K562 (cell line): ENCODE measurements around the gene HOOK1. TPM values are rescaled to one million over a fixed set of nuclear protein-coding genes. Genes with fewer than 3 reads are reported as not detected.

ENCODE experiments used
- ATAC-seq: fragments of 200-7000 bp; cut with Tn5 transposase; 3 replicates; pipeline ENCODE4 v1.9.1; 2020; ENCODE audit warnings: moderate library complexity
- BruUV-seq: library from RNA; stranded (reverse); fragments of 400-500 nt; replicated peaks from 2 replicates; lab custom pipeline; 2021; lab: Mats Ljungman, UMichigan
- CTCF ChIA-PET: fragments of 300-600 bp; formaldehyde crosslinking; extraction: SDS; loops from one replicate; lab custom pipeline; 2021; ENCODE audit warnings: low intra/inter-chr PET ratio; lab: Yijun Ruan, JAX
- POLR2A ChIA-PET: fragments of 300-600, 350-650 bp; sonication (Branson Sonifier 250); formaldehyde crosslinking; extraction: SDS; loops from one replicate; lab custom pipeline; 2021; ENCODE audit warnings: antibody characterized with exemption, inconsistent platforms; lab: Yijun Ruan, JAX
- DNase-seq, 4 experiments: peaks; one replicate each; pipeline versions ENCODE4 v3.0.0 to v3.0.0-alpha.2; 2011 to 2018; ENCODE audit warnings: low spot score in 3 of 4, mixed read lengths in 3 of 4; ENCODE audit errors: extremely low read depth in 1 of 4
- FAIRE-seq: peaks from 2 replicates; lab custom pipeline; 2011; peaks lifted over from hg19 to GRCh38; lab: Jason Lieb, UNC
- H2AFZ ChIP-seq: 2 replicates; pipeline ENCODE4 v1.6.0; 2011; ENCODE audit warnings: low read depth, low read length, control low read depth, inconsistent platforms
- H3K27ac ChIP-seq: fragments of 200-600 bp; 3 replicates; pipeline ENCODE4 v1.8.0; 2011; ENCODE audit warnings: low read depth, mild to moderate bottlenecking, control low read depth, inconsistent platforms, low read length, moderate library complexity, mixed read lengths; ENCODE audit errors: extremely low read depth
- H3K27me3 ChIP-seq, 2 experiments: fragments of 300-600 bp in 1 of 2; 2 replicates in 1 of 2; 3 replicates in 1 of 2; pipeline versions ENCODE4 v1.6.0 to v1.8.0; 2011; ENCODE audit warnings: inconsistent platforms in 2 of 2, low read length in 2 of 2, mild to moderate bottlenecking in 1 of 2, mixed read lengths in 1 of 2, moderate library complexity in 1 of 2; ENCODE audit not compliant: control insufficient read depth in 2 of 2, insufficient read depth in 2 of 2
- H3K36me3 ChIP-seq: fragments of 300-600 bp; 3 replicates; pipeline ENCODE4 v1.8.0; 2011; ENCODE audit warnings: mild to moderate bottlenecking, low read length, inconsistent platforms; ENCODE audit not compliant: control insufficient read depth, insufficient read depth
- H3K4me1 ChIP-seq, 2 experiments: fragments of 200-600 bp in 1 of 2; replicated peaks in 1 of 2; 2 replicates in 1 of 2; 3 replicates in 1 of 2; pipeline versions ENCODE4 v1.5.1 to v1.8.0; 2011; ENCODE audit warnings: inconsistent platforms in 2 of 2, low read length in 2 of 2, mild to moderate bottlenecking in 1 of 2, mixed read lengths in 1 of 2, moderate library complexity in 1 of 2; ENCODE audit not compliant: control insufficient read depth in 2 of 2, insufficient read depth in 2 of 2
- H3K4me2 ChIP-seq: 2 replicates; pipeline ENCODE4 v1.6.1; 2011; ENCODE audit warnings: low read length, control low read depth, inconsistent platforms, mixed read lengths; ENCODE audit not compliant: insufficient read depth
- H3K4me3 ChIP-seq: fragments of 200-600 bp; sonication (generic), shearing (Covaris generic); 2 replicates; pipeline ENCODE4 v1.5.1; 2016; ENCODE audit warnings: control low read depth, inconsistent platforms
- H3K79me2 ChIP-seq: fragments of 200-600 bp; 3 replicates; pipeline ENCODE4 v1.8.0; 2011; ENCODE audit warnings: low read length, inconsistent platforms; ENCODE audit not compliant: control insufficient read depth, insufficient read depth
- H3K9ac ChIP-seq, 2 experiments: 2 replicates each; pipeline versions ENCODE4 v1.6.0 to v1.6.1; 2011; ENCODE audit warnings: low read depth in 2 of 2, low read length in 2 of 2, control low read depth in 1 of 2, inconsistent platforms in 1 of 2, mild to moderate bottlenecking in 1 of 2, mixed read lengths in 1 of 2; ENCODE audit not compliant: insufficient read depth in 1 of 2
- H3K9me1 ChIP-seq: one replicate; pipeline ENCODE4 v1.6.0; 2011; ENCODE audit warnings: inconsistent platforms, mild to moderate bottlenecking, low read length, moderate library complexity; ENCODE audit not compliant: control insufficient read depth, insufficient read depth
- H3K9me3 ChIP-seq: replicated peaks from 2 replicates; pipeline ENCODE4 v1.5.1; 2011; ENCODE audit warnings: low read depth, low read length, inconsistent platforms; ENCODE audit not compliant: control insufficient read depth, insufficient read depth
- H4K20me1 ChIP-seq: replicated peaks from 2 replicates; pipeline ENCODE4 v1.6.1; 2011; ENCODE audit warnings: low read length, inconsistent platforms, mixed read lengths; ENCODE audit not compliant: control insufficient read depth, insufficient read depth
- POLR2G ChIP-seq: fragments of 200-400 bp; formaldehyde crosslinking; IDR thresholded peaks from 2 replicates; pipeline ENCODE4 v1.6.1; 2017; ENCODE audit warnings: low read depth, mild to moderate bottlenecking, antibody characterized with exemption, low read length, moderate library complexity
- PURB ChIP-seq: sonication (generic); formaldehyde crosslinking; IDR thresholded peaks from 2 replicates; pipeline ENCODE4 v1.9.0; 2021; ENCODE audit warnings: low read depth, mild to moderate bottlenecking, missing genetic modification reagents
- STAT6 ChIP-seq: sonication (generic); formaldehyde crosslinking; IDR thresholded peaks from 2 replicates; pipeline ENCODE4 v1.8.1; 2023; ENCODE audit warnings: mild to moderate bottlenecking, missing genetic modification reagents
- in situ Hi-C: fragments of 300-500 bp; cut with MboI; formaldehyde crosslinking; loops from 4 replicates; pipeline ENCODE4 v1.15.0; 2018; ENCODE audit warnings: inconsistent platforms, mixed read lengths
- intact Hi-C: fragments of 100-400 bp; cut with micrococcal nuclease; formaldehyde crosslinking; loops from 2 replicates; pipeline ENCODE4 v1.14.2; 2022
- polyA plus RNA-seq, 8 experiments: library from polyadenylated mRNA; depleted of rRNA in 4 of 8; stranded (reverse) in 5 of 8; unstranded in 3 of 8; fragments of >200 nt; fragmentation: Nextera tagmentation in 2 of 8; fragmentation: Illumina TruSeq in 1 of 8; extraction: Ambion mirVana in 2 of 8; extraction: Trizol in 1 of 8; gene quantifications; 2 replicates each; pipeline versions ENCODE4 v1.2.1 to v1.2.3, GENCODE V29; 2011 to 2014; ENCODE audit warnings: inconsistent platforms in 1 of 8, missing spikeins in 1 of 8
- total RNA-seq, 7 experiments: library from RNA; depleted of rRNA in 6 of 7; stranded (reverse); fragments of >200 nt in 6 of 7; fragmentation: Illumina TruSeq in 2 of 7; extraction: Trizol in 2 of 7; gene quantifications; 2 replicates each; pipeline versions ENCODE4 v1.2.1 to v1.2.3, GENCODE V29; 2011 to 2021; ENCODE audit warnings: low replicate concordance in 1 of 7

Gene HOOK1
- total and polyA plus RNA-seq, 9 of the 15 experiments (the other 6 are each of a cell fraction or from before 2014, with no cell fraction given) = 0.11 to 0.18 TPM; not detected in 7

- intact Hi-C loops (no loop called here), in situ Hi-C loops (no loop called here)
- ATAC-seq (no peak), DNase-seq (no peak), FAIRE-seq (no peak)
- no peaks in the 10 kb centered on the region for H3K36me3 ChIP-seq
- ChIA-PET POLR2A (no interaction called here), CTCF (no interaction called here)
- no peak overlapping the region for H2AFZ ChIP-seq
- no peak overlapping the region for H3K4me2 ChIP-seq
- H3K27me3 ChIP-seq = no peaks in the 10 kb centered on the region
- no peak overlapping the region for H3K4me3 ChIP-seq
- H3K9me1 ChIP-seq = no peaks in the 10 kb centered on the region
- H3K27ac ChIP-seq = no peak overlapping the region
- no peaks in the 10 kb centered on the region for H3K4me1 ChIP-seq
- no TSS peak for BruUV-seq
- H3K9me3 ChIP-seq = no peaks in the 10 kb centered on the region
- H4K20me1 ChIP-seq = no peaks in the 10 kb centered on the region
- H3K79me2 ChIP-seq = no peaks in the 10 kb centered on the region
- TF ChIP-seq POLR2G = no peak
- no peak for TF ChIP-seq STAT6 (CRISPR knock-in tag)
- no peak for TF ChIP-seq PURB (CRISPR knock-in tag)
- no peak overlapping the region for H3K9ac ChIP-seq
Measured at GRCh38 chr1:59871746-59872145, 57.0 kb downstream of the HOOK1 start.
